ENCODE measurements around the gene GBF1.
A peak's percentile ranks its signal among the peaks of the same experiment; 100 is the strongest.

Gene GBF1

GRCh38 chr10:102410429-102411073 is 165.2 kb downstream of the GBF1 start:
- no peak for DNase-seq

- no peak for DNase-seq
Measured at GRCh38 chr10:102411341-102412255, 166.3 kb downstream of the GBF1 start.

GRCh38 chr10:102412293-102412692 is 167.0 kb downstream of the GBF1 start:
- DNase-seq, result no peak

GRCh38 chr10:102413053-102413705 is 167.8 kb downstream of the GBF1 start:
- no peak for DNase-seq

- no peak for DNase-seq
Measured at GRCh38 chr10:102413806-102414561, 168.7 kb downstream of the GBF1 start.

- no peak for DNase-seq
Measured at GRCh38 chr10:102414749-102415148, 169.4 kb downstream of the GBF1 start.

GRCh38 chr10:102416283-102416682 is 171.0 kb downstream of the GBF1 start:
- no peak for DNase-seq

- DNase-seq, result no peak
Measured at GRCh38 chr10:102416695-102417094, 171.4 kb downstream of the GBF1 start.

GRCh38 chr10:102418622-102419268 is 173.4 kb downstream of the GBF1 start, which contains the start of gene PSD:
Gene PSD, minus strand, starts transcription at chr10:102418785. Its CDS starts 1,747 bp downstream, at chr10:102417038.
- no peak for DNase-seq

- DNase-seq, result no peak
Measured at GRCh38 chr10:102419269-102420180, 174.2 kb downstream of the GBF1 start.

- DNase-seq, result no peak
Measured at GRCh38 chr10:102420181-102420713, 174.9 kb downstream of the GBF1 start.

GRCh38 chr10:102420714-102421506 is 175.6 kb downstream of the GBF1 start, which contains the start of gene FBXL15:
Gene FBXL15, plus strand, starts transcription at chr10:102420836. Its CDS starts 294 bp downstream, at chr10:102421130.
- peak; percentile 87 for DNase-seq

GRCh38 chr10:102421507-102421756 is 176.1 kb downstream of the GBF1 start:
- no peak for DNase-seq

GRCh38 chr10:102421757-102422512 is 176.6 kb downstream of the GBF1 start:
- DNase-seq, result no peak

GRCh38 chr10:102422545-102423129 is 177.3 kb downstream of the GBF1 start:
- DNase-seq, result no peak

- no peak for DNase-seq
Measured at GRCh38 chr10:102423372-102423968, 178.1 kb downstream of the GBF1 start.

- no peak for DNase-seq
Measured at GRCh38 chr10:102424145-102424544, 178.8 kb downstream of the GBF1 start.

- no peak for DNase-seq
Measured at GRCh38 chr10:102424916-102425315, 179.6 kb downstream of the GBF1 start.

GRCh38 chr10:102425444-102425843 is 180.1 kb downstream of the GBF1 start:
- no peak for DNase-seq

Measured in DMS 273 treated with DMSO at 0.1 percent for 48 hours (cell line).